HG02884 (cell line): Measurements from ENCODE around the gene PNRC1.
"Not testable (repeated sequence)": the region's sequence is repeated elsewhere in the genome, so short reads cannot be mapped to it uniquely, and the experiment has no call there.

Source experiments
- ATAC-seq: cut with Tn5 transposase; IDR thresholded peaks from one replicate; pipeline ENCODE4 v1.9.1; 2021; ENCODE audit warnings: mild to moderate bottlenecking, moderate library complexity; ENCODE audit not compliant: unreplicated experiment

PNRC1 gene

GRCh38 chr6:89080281-89081128, at the start of gene PNRC1:
Gene PNRC1 (plus strand): TSS chr6:89080751. CDS start chr6:89080895, 144 bp downstream.
- peak; percentile 69 for ATAC-seq

GRCh38 chr6:89032599-89032998, 48.0 kb upstream of the PNRC1 start:
- no peak for ATAC-seq

- no peak for ATAC-seq
These were observed 47.1 kb upstream of the PNRC1 start for GRCh38 chr6:89033461-89033860.

GRCh38 chr6:89034116-89034515, 46.4 kb upstream of the PNRC1 start:
- not testable (repeated sequence) for ATAC-seq

- ATAC-seq = no peak
These were observed 45.8 kb upstream of the PNRC1 start for GRCh38 chr6:89034586-89035251.

GRCh38 chr6:89035252-89036101, 45.1 kb upstream of the PNRC1 start:
- no peak for ATAC-seq

- ATAC-seq = no peak
These were observed 43.2 kb upstream of the PNRC1 start for GRCh38 chr6:89037141-89037900.

- ATAC-seq = not testable (repeated sequence)
These were observed 42.7 kb upstream of the PNRC1 start for GRCh38 chr6:89037901-89038293.

- no peak for ATAC-seq
These were observed 37.9 kb upstream of the PNRC1 start for GRCh38 chr6:89042664-89043063.

GRCh38 chr6:89044328-89045010, 36.1 kb upstream of the PNRC1 start:
- ATAC-seq = no peak

- no peak for ATAC-seq
These were observed 35.6 kb upstream of the PNRC1 start for GRCh38 chr6:89045011-89045387.

GRCh38 chr6:89045576-89045975, 35.0 kb upstream of the PNRC1 start:
- ATAC-seq = no peak

GRCh38 chr6:89047473-89047872, 33.1 kb upstream of the PNRC1 start:
- no peak for ATAC-seq

GRCh38 chr6:89048288-89048923, 32.1 kb upstream of the PNRC1 start:
- ATAC-seq = no peak

- ATAC-seq = no peak
These were observed 31.6 kb upstream of the PNRC1 start for GRCh38 chr6:89048985-89049384.

GRCh38 chr6:89050155-89050554, 30.4 kb upstream of the PNRC1 start:
- no peak for ATAC-seq

GRCh38 chr6:89050697-89051096, 29.9 kb upstream of the PNRC1 start:
- no peak for ATAC-seq

- no peak for ATAC-seq
These were observed 28.9 kb upstream of the PNRC1 start for GRCh38 chr6:89051676-89052075.

GRCh38 chr6:89054208-89054607, 26.3 kb upstream of the PNRC1 start:
- no peak for ATAC-seq

- no peak for ATAC-seq
These were observed 22.8 kb upstream of the PNRC1 start for GRCh38 chr6:89057759-89058158.
